Measurements from ENCODE around the gene MTFR1L. TPM values are rescaled to one million over a fixed set of nuclear protein-coding genes. Genes with fewer than 3 reads are reported as not detected.

MTFR1L gene
- total RNA-seq, 6 experiments from 2014 or later, result 30.8 to 48.9 (median 43.3) TPM

GRCh38 chr1:25813734-25814471 lies 5.9 kb upstream of the MTFR1L start:
- WGBS (ENCODE audit: insufficient coverage, low coverage, low lambda C conversion rate, missing lambda C conversion rate), result 76% methylated on average over 10 of the region's 24 CpGs
- no peak for TF ChIP-seq POLR2A (IDR thresholded peaks at IDR 0.05)
- no peak for TF ChIP-seq CTCF (IDR thresholded peaks at IDR 0.05)
- ATAC-seq (no peak), DNase-seq (no peak)
- Histone ChIP-seq H3K4me3 (no peak overlapping the region), H3K9me3 (no peaks in the 10 kb centered on the region), H3K27me3 (no peaks in the 10 kb centered on the region), H3K4me1 (peaks cover 0 to 13% (median 6%) of the 10 kb centered on the region in 4 donors), H3K36me3 (peaks cover 0 to 7% (median 0%) of the 10 kb centered on the region in 4 donors), H3K27ac (no peak overlapping the region)
- intact Hi-C loops (cut with DNase I), result loop anchor here in 1 of 2 donors (10.0 kb wide), 1 partner anchor 279 kb away; no protein-coding TSS in a partner anchor

- Histone ChIP-seq H3K4me1 (peaks cover 0 to 15% (median 7%) of the 10 kb centered on the region in 4 donors), H3K36me3 (peaks cover 0 to 7% (median 0%) of the 10 kb centered on the region in 4 donors), H3K27me3 (no peaks in the 10 kb centered on the region), H3K9me3 (no peaks in the 10 kb centered on the region), H3K4me3 (no peak overlapping the region), H3K27ac (no peak overlapping the region)
- intact Hi-C loops (cut with DNase I), result loop anchor here in 1 of 2 donors (10.0 kb wide), 1 partner anchor 280 kb away; no protein-coding TSS in a partner anchor
- DNase-seq (no peak), ATAC-seq (no peak)
- TF ChIP-seq CTCF (IDR thresholded peaks at IDR 0.05) (no peak), POLR2A (IDR thresholded peaks at IDR 0.05) (no peak)
- 88% methylated on average over 7 of the region's 7 CpGs for WGBS (ENCODE audit: insufficient coverage, low coverage, low lambda C conversion rate, missing lambda C conversion rate)
Observed at GRCh38 chr1:25814549-25815087, 5.1 kb upstream of the MTFR1L start.

- TF ChIP-seq CTCF (IDR thresholded peaks at IDR 0.05), result no peak
- Histone ChIP-seq H3K4me1 (peaks cover 0 to 15% (median 7%) of the 10 kb centered on the region in 4 donors), H3K36me3 (peaks cover 0 to 7% (median 0%) of the 10 kb centered on the region in 4 donors), H3K27ac (no peak overlapping the region), H3K4me3 (no peak overlapping the region), H3K9me3 (no peaks in the 10 kb centered on the region), H3K27me3 (no peaks in the 10 kb centered on the region)
- ATAC-seq, result no peak
- peak in 2 of 3 donors; percentile 42 to 51 for DNase-seq
- WGBS (ENCODE audit: insufficient coverage, low coverage, low lambda C conversion rate, missing lambda C conversion rate), result 85% methylated on average over 13 of the region's 24 CpGs
- intact Hi-C loops (cut with DNase I), result loop anchor here in 1 of 2 donors (10.0 kb wide), 1 partner anchor 281 kb away; no protein-coding TSS in a partner anchor
Observed at GRCh38 chr1:25815208-25816111, 4.3 kb upstream of the MTFR1L start.

- Histone ChIP-seq H3K9me3 (no peaks in the 10 kb centered on the region), H3K27ac (no peak overlapping the region), H3K4me3 (no peak overlapping the region), H3K27me3 (no peaks in the 10 kb centered on the region), H3K36me3 (peaks cover 0 to 7% (median 0%) of the 10 kb centered on the region in 4 donors), H3K4me1 (peaks cover 0 to 17% (median 8%) of the 10 kb centered on the region in 4 donors)
- ATAC-seq (no peak), DNase-seq (no peak)
- intact Hi-C loops (cut with DNase I), result loop anchor here in 1 of 2 donors (10.0 kb wide), 1 partner anchor 281 kb away; no protein-coding TSS in a partner anchor
- 90% methylated on average over 3 of the region's 15 CpGs for WGBS (ENCODE audit: insufficient coverage, low coverage, low lambda C conversion rate, missing lambda C conversion rate)
- TF ChIP-seq POLR2A (IDR thresholded peaks at IDR 0.05) (no peak), CTCF (IDR thresholded peaks at IDR 0.05) (no peak)
Observed at GRCh38 chr1:25816112-25816718, 3.5 kb upstream of the MTFR1L start.
